ENCODE measurements around the gene RAD9A. TPM values are rescaled to one million over a fixed set of nuclear protein-coding genes. Genes with fewer than 3 reads are reported as not detected.

Gene RAD9A
- total RNA-seq, 1 donor from 2014 or later, result 9.4 TPM

DNA sequence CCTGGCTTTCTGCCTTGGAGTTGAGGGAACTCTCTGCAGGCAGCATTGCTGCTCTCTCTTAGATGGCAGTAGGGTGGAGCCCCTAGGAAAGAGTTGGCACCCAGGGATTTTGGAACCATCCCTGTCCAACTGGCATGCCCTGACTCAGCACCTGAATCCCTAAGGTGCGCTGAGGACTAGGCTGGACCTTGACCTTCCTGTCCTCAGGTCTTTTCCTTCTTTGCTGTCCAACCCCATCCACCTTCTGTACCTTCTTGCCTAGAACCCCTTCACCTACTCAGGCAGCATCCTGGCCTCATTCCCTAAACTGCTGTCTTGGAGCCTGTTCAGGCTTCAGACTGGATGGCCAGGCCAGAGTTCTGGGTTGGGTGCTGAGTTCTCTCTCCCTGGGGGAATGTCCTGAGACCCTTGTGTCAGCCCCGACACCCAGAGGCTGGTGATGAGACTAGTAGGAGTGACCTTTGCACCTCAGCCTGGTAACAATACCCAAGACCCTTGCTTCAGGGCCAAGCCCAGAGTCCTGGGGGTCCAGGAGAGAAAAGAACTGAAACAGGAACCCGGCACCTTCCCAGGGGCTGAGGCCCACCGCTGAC lies 35.9 kb upstream of the RAD9A start:
- no peak for FAIRE-seq
- H3K27ac ChIP-seq (ENCODE audit: low read depth, low read length), result peak overlapping the region; percentile 95
- H3K4me3 ChIP-seq (ENCODE audit: insufficient read depth, low read depth, low read length), result no peak overlapping the region

GRCh38 chr11:67356387-67356863 lies 35.4 kb upstream of the RAD9A start:
- Histone ChIP-seq H2AFZ (ENCODE audit: low read depth, low read length) (no peak overlapping the region), H4K20me1 (ENCODE audit: insufficient read depth, low read length) (peaks cover 7% of the 10 kb centered on the region), H3K9ac (ENCODE audit: low read length) (peak overlapping the region; percentile 80), H3K4me1 (ENCODE audit: insufficient read depth, low read length) (peaks cover 58% of the 10 kb centered on the region), H3K36me3 (ENCODE audit: insufficient read depth, low read length) (no peaks in the 10 kb centered on the region), H3K27me3 (ENCODE audit: insufficient read depth, low read length) (no peaks in the 10 kb centered on the region), H3K27ac (ENCODE audit: low read depth, low read length) (peak overlapping the region; percentile 95), H3K9me3 (ENCODE audit: insufficient read depth, low read depth, low read length) (no peaks in the 10 kb centered on the region), H3K4me2 (ENCODE audit: low read length) (peak overlapping the region; percentile 67), H3K79me2 (ENCODE audit: insufficient read depth, low read length) (peaks cover 20% of the 10 kb centered on the region), H3K4me3 (ENCODE audit: insufficient read depth, low read depth, low read length) (no peak overlapping the region)
- Mint-ChIP-seq H3K36me3 (ENCODE audit: low read depth, unreplicated experiment) (peaks cover 2% of the 10 kb centered on the region), H3K27me3 (ENCODE audit: low read depth, unreplicated experiment) (no peaks in the 10 kb centered on the region), H3K27ac (ENCODE audit: unreplicated experiment) (peak overlapping the region; percentile 98), H3K4me1 (ENCODE audit: low read depth, unreplicated experiment) (peaks cover 46% of the 10 kb centered on the region), H3K4me3 (ENCODE audit: unreplicated experiment) (peak overlapping the region; percentile 69), H3K9me3 (ENCODE audit: unreplicated experiment) (no peaks in the 10 kb centered on the region)
- no peak for DNase-seq (ENCODE audit: low read depth)
- no peak for FAIRE-seq
- TF ChIP-seq, protein P1, sequence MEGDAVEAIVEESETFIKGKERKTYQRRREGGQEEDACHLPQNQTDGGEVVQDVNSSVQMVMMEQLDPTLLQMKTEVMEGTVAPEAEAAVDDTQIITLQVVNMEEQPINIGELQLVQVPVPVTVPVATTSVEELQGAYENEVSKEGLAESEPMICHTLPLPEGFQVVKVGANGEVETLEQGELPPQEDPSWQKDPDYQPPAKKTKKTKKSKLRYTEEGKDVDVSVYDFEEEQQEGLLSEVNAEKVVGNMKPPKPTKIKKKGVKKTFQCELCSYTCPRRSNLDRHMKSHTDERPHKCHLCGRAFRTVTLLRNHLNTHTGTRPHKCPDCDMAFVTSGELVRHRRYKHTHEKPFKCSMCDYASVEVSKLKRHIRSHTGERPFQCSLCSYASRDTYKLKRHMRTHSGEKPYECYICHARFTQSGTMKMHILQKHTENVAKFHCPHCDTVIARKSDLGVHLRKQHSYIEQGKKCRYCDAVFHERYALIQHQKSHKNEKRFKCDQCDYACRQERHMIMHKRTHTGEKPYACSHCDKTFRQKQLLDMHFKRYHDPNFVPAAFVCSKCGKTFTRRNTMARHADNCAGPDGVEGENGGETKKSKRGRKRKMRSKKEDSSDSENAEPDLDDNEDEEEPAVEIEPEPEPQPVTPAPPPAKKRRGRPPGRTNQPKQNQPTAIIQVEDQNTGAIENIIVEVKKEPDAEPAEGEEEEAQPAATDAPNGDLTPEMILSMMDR (IDR thresholded peaks at IDR 0.05; ENCODE audit: insufficient read depth, low read depth, low read length), result no peak
- no peak for TF ChIP-seq EZH2 (IDR thresholded peaks at IDR 0.05; ENCODE audit: insufficient read depth, low read length)

More for the DNA sequence above, 35.9 kb upstream of the RAD9A start:
- peaks cover 8% of the 10 kb centered on the region for H4K20me1 ChIP-seq (ENCODE audit: insufficient read depth, low read length)
- H3K4me2 ChIP-seq (ENCODE audit: low read length), result peak overlapping the region; percentile 98
- TF ChIP-seq EZH2 (IDR thresholded peaks at IDR 0.05; ENCODE audit: insufficient read depth, low read length), result no peak
- TF ChIP-seq, protein P1 (IDR thresholded peaks at IDR 0.05; ENCODE audit: insufficient read depth, low read depth, low read length), result no peak
- no peak overlapping the region for H2AFZ ChIP-seq (ENCODE audit: low read depth, low read length)
- H3K27ac Mint-ChIP-seq (ENCODE audit: unreplicated experiment), result peak overlapping the region; percentile 72
- H3K9me3 ChIP-seq (ENCODE audit: insufficient read depth, low read depth, low read length), result no peaks in the 10 kb centered on the region
- peaks cover 51% of the 10 kb centered on the region for H3K4me1 Mint-ChIP-seq (ENCODE audit: low read depth, unreplicated experiment)
- no peak overlapping the region for H3K4me3 Mint-ChIP-seq (ENCODE audit: unreplicated experiment)
- H3K9ac ChIP-seq (ENCODE audit: low read length), result peak overlapping the region; percentile 80
- no peaks in the 10 kb centered on the region for H3K27me3 ChIP-seq (ENCODE audit: insufficient read depth, low read length)
- H3K9me3 Mint-ChIP-seq (ENCODE audit: unreplicated experiment), result no peaks in the 10 kb centered on the region
- H3K4me1 ChIP-seq (ENCODE audit: insufficient read depth, low read length), result peaks cover 63% of the 10 kb centered on the region
- peaks cover 2% of the 10 kb centered on the region for H3K36me3 Mint-ChIP-seq (ENCODE audit: low read depth, unreplicated experiment)
- peaks cover 22% of the 10 kb centered on the region for H3K79me2 ChIP-seq (ENCODE audit: insufficient read depth, low read length)
- DNase-seq (ENCODE audit: low read depth), result no peak
- H3K36me3 ChIP-seq (ENCODE audit: insufficient read depth, low read length), result no peaks in the 10 kb centered on the region
- no peaks in the 10 kb centered on the region for H3K27me3 Mint-ChIP-seq (ENCODE audit: low read depth, unreplicated experiment)

Measured in astrocyte (in vitro differentiated cells and primary cell).